GM19463 (cell line): ENCODE measurements around the gene RALGDS.

ENCODE experiments used
- ATAC-seq: cut with Tn5 transposase; IDR thresholded peaks from one replicate; pipeline ENCODE4 v1.9.1; 2021; ENCODE audit warnings: mild to moderate bottlenecking, moderate library complexity; ENCODE audit not compliant: unreplicated experiment

RALGDS gene

GRCh38 chr9:133137451-133138231 lies 16.6 kb upstream of the RALGDS start:
- ATAC-seq = no peak

DNA sequence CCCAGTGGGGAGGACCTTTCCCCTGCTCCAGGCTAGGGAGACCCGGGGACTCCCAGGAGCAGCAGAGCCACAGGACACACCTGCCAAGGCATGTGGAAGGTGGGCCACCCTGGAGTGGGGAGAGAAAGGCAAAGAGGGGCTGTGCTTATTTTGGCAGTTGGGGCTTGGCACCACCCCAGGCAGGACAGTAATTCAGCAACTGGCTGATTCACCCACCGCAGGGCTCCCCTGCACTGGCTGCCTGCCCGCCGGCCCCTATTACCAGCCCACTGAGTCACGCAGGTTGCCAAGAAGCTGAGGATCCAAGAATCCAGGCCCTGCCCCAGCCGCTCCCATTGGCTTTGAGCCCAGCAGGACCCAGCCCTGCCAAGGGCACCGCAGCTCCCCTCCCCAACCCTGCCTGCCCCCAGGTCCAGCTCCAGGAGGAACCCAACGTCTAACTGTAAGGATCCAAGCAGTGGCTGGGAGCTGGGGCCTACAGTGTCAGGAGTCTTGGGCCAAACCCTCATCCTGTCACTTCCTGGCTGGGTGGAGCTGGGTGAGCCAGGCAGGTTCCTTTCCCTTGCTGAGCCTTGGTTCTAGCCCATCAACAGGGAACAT lies 14.2 kb upstream of the RALGDS start:
- no peak for ATAC-seq

DNA sequence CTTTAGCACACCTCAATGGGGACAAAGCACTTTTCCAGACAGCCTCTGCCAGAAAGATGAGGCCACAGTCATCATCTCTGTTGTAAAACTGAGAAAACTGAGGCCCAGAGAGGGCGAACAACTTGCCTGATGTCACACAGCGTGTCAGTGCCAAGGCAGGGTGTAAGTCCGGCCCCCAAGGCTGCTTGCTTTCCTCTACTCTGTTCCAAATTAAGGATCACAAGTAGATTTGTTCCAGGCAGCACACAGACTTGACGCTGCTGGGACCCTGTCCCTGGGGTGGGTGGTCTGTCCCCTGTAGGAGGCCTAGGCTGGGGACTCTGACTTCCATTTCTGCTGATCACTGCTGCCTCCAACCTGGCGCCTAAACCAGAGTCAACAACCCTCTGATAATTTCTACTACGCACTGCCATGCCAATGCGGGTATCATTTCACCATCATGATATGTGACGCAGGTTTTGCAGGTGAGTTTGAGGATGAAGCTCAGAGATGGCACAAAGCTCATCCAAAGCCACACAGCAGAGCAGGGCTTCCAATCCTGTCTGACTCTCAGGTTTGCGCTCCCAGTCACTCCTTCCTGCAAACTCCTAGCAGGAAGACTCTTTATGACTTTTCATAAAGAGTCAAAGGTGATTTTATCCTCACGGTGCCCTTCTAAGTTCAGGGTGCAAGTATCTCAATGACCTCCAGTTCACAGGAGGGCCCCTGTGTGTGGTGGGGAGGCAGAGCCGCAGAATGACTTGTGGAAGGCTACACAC lies 13.5 kb upstream of the RALGDS start:
- ATAC-seq = no peak

- ATAC-seq = peak; percentile 92
Observed at GRCh38 chr9:133133681-133134387, 12.8 kb upstream of the RALGDS start.

DNA sequence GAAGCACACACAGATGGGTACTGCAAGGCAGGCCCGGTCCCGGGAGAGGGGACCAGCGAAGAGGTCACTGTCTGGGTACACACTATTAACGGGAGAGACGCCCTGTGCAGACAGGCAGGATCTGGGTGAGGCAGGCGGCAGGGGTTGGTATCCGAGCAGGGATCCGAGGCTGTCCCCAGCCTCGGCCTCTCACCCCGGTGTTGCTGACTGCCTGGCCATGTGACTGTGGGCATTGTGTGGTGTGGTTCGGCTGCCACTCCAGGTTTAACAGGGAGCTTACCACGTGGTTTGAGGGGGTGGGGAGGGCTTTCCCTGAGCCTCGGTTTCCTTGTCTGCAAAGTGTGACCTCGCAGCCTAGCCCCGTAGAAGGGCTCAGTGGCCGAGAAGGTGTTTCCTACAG lies 11.1 kb upstream of the RALGDS start:
- no peak for ATAC-seq

DNA sequence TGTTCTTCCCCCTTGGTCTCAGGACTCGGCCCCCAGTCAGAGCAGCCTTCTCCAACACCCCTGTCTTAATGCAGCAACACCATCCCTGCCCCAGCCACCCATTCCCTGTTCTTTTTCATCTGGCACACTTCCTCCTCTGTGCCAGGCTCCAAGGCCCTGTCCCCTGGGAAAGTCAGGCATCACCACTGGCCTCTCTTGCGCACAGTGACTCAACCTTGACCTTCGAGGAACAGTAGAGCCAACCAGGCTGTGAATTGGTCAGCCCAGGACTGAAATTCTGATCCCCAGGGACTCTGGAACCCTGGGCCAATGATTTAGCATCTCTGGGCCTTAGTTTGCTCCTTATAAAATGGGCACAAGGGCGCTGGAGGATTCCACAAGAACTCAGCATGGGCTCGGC lies 10.5 kb upstream of the RALGDS start:
- ATAC-seq = no peak

GRCh38 chr9:133130685-133131244 lies 9.7 kb upstream of the RALGDS start:
- ATAC-seq = peak; percentile 40

DNA sequence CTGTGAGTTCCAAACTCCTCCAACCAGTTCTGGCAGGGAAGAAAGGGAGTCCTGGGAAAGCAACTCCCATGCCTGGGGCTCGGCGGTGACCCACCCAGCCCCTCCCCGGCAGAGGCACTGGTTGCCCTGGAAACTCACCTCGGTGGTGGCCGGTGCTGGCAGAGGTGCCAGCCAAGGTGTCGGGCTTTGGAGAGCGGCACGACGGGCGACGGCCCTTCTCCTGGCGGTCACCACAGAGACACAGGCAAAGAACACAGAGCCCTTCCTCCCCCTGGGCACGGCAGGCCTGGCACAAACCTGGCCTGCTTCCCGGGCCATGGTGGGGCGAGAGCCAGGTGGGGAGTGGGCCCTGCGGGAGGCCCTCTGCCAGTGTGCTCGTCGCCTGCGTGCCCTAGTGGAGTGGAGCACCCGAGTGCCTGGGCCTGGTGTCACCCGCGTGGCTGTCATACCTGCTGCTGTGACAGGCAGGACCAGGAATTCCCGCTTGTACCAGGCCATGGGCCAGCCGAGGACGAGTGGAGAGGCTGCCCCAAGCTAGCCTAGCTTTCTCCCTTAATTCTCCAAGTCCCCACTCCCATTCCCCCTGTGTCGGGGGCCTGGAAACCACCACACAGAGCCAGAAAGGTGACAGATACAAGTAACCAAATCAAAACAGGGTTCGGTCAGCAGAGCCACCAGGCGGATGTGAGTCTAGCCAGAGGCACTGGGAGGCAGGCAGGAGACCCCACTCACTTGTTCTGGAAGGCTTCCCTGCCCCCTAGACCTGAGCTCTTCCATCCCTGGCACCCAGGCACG lies 8.2 kb upstream of the RALGDS start:
- no peak for ATAC-seq

DNA sequence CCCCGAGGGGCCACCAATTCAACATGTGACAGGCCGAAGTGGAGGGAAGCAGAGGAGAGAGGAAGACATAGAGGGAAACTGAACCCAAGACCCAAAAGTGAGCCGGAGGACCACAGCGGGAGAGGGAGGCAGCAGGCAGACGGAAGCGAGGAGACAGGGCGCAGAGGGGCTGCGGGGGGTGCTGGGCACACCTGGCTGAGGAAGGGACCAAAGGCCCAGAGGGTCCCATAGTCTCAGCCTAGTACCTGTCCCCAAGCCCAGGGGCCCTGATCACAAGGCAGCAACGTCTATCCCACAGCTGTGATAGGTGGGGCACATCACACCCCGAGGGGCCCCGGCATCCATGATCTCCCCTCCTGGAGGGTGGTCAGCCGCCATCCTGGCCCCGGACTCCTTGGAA lies 7.1 kb upstream of the RALGDS start:
- no peak for ATAC-seq

DNA sequence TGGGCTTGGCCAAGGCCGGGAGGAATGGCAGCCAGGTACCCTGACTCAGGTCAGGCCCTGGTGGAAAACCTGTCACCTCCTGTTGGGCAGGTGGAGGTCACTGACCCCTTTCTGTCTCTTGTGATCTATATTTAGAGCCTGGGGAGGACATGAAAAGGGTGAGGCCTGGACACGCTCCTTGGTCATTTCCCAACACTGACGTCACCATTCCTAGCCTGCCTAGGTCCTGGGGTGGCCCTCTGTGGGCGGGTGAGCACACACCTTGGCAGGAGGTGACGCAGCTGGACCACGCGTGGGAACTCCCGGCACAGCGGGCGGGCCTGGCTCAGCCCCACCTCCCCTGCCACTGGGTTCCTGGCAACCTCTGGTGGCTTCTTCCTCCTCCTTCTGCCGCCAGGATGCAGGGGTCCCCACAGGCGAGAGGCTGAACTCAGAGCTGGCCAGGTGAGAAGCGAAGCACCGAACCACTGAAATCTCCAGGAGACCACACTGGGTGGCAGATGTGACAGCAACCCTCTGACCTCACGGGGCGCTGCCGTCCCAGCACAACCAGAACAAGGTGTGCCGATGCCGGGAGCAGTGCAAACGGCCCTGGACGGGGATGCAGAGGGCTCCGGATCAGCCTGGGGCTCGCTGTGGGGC lies 6.4 kb upstream of the RALGDS start:
- no peak for ATAC-seq

GRCh38 chr9:133126697-133127339 lies 5.8 kb upstream of the RALGDS start:
- no peak for ATAC-seq

- ATAC-seq = no peak
Observed at GRCh38 chr9:133125941-133126696, 5.1 kb upstream of the RALGDS start.

- ATAC-seq = no peak
Observed at GRCh38 chr9:133124907-133125275, 3.9 kb upstream of the RALGDS start.

GRCh38 chr9:133124123-133124906 lies 3.3 kb upstream of the RALGDS start:
- ATAC-seq = no peak

- ATAC-seq = no peak
Observed at GRCh38 chr9:133122935-133123611, 2.0 kb upstream of the RALGDS start.

- ATAC-seq = no peak
Observed at GRCh38 chr9:133122605-133122934, 1.5 kb upstream of the RALGDS start.

GRCh38 chr9:133121915-133122550 lies 993 bp upstream of the RALGDS start:
- no peak for ATAC-seq
